ENCODE data around the gene ZNF385D.
A peak's percentile ranks its signal among the peaks of the same experiment; 100 is the strongest.

The ZNF385D gene

GRCh38 chr3:21751886-21752285 lies 876 bp upstream of the ZNF385D start:
- no peak for TF ChIP-seq CTCF (conservative IDR thresholded peaks at IDR 0.05; ENCODE audit: low read length)
- no peak overlapping the region for H3K4me3 ChIP-seq (ENCODE audit: low read length)

GRCh38 chr3:21750080-21750696 lies 822 bp downstream of the ZNF385D start:
- TF ChIP-seq CTCF (conservative IDR thresholded peaks at IDR 0.05; ENCODE audit: low read length) = no peak
- peak overlapping the region; percentile 72 for H3K4me3 ChIP-seq (ENCODE audit: low read length)
- no peak for DNase-seq (ENCODE audit: low read depth)

More at GRCh38 chr3:21751886-21752285, 876 bp upstream of the ZNF385D start:
- no peak for DNase-seq (ENCODE audit: low read depth)

- no peak for DNase-seq (ENCODE audit: low read depth)
- peak overlapping the region; percentile 72 for H3K4me3 ChIP-seq (ENCODE audit: low read length)
- no peak for TF ChIP-seq CTCF (conservative IDR thresholded peaks at IDR 0.05; ENCODE audit: low read length)
Observed at GRCh38 chr3:21747966-21748555, 2.9 kb downstream of the ZNF385D start.

- H3K4me3 ChIP-seq (ENCODE audit: low read length) = no peak overlapping the region; the same call in 1 of the 2 replicates
- DNase-seq (ENCODE audit: low read depth) = peak; percentile 8
- no peak for TF ChIP-seq CTCF (conservative IDR thresholded peaks at IDR 0.05; ENCODE audit: low read length)
Observed at GRCh38 chr3:21747376-21747775, 3.6 kb downstream of the ZNF385D start.

- DNase-seq (ENCODE audit: low read depth) = peak; percentile 25
- no peak for TF ChIP-seq CTCF (conservative IDR thresholded peaks at IDR 0.05; ENCODE audit: low read length)
- no peak overlapping the region for H3K4me3 ChIP-seq (ENCODE audit: low read length)
Observed at GRCh38 chr3:21745966-21746365, 5.0 kb downstream of the ZNF385D start.

- no peak overlapping the region for H3K4me3 ChIP-seq (ENCODE audit: low read length)
- peak; percentile 27 for DNase-seq (ENCODE audit: low read depth)
- TF ChIP-seq CTCF (conservative IDR thresholded peaks at IDR 0.05; ENCODE audit: low read length) = no peak
Observed at GRCh38 chr3:21744793-21745192, 6.2 kb downstream of the ZNF385D start.

Measured in AG10803 (cell line).